SJCRH30 (cell line): ENCODE measurements around the gene NPIPB8. TPM values are rescaled to one million over a fixed set of nuclear protein-coding genes. Genes with fewer than 3 reads are reported as not detected.
"Not testable (repeated sequence)": the region's sequence is repeated elsewhere in the genome, so short reads cannot be mapped to it uniquely, and the experiment has no call there.

ENCODE experiments used
- DNase-seq, 2 experiments: peaks; one replicate each; pipeline ENCODE4 v3.0.0-alpha.2; 2015 to 2020
- H3K27ac ChIP-seq: fragments of 250-450 bp; sonication (Bioruptor Pico); 2 replicates; pipeline ENCODE4 v1.5.1; 2020; ENCODE audit warnings: mild to moderate bottlenecking, moderate library complexity
- H3K27me3 ChIP-seq: fragments of 250-450 bp; sonication (Bioruptor Pico); 2 replicates; pipeline ENCODE4 v1.5.1; 2020; ENCODE audit warnings: mild to moderate bottlenecking, moderate library complexity
- H3K36me3 ChIP-seq: fragments of 250-450 bp; sonication (Bioruptor Pico); 2 replicates; pipeline ENCODE4 v1.5.1; 2020; ENCODE audit warnings: mild to moderate bottlenecking, moderate library complexity
- H3K4me1 ChIP-seq: fragments of 250-450 bp; sonication (Bioruptor Pico); 2 replicates; pipeline ENCODE4 v1.5.1; 2020; ENCODE audit warnings: mild to moderate bottlenecking, moderate library complexity
- H3K4me3 ChIP-seq: fragments of 250-450 bp; sonication (Bioruptor Pico); 2 replicates; pipeline ENCODE4 v1.5.1; 2020; ENCODE audit warnings: mild to moderate bottlenecking, moderate library complexity
- H3K9me3 ChIP-seq: fragments of 250-450 bp; sonication (Bioruptor Pico); replicated peaks from 2 replicates; pipeline ENCODE4 v1.5.1; 2020; ENCODE audit warnings: mild to moderate bottlenecking, moderate library complexity
- total RNA-seq: library from RNA; depleted of rRNA; stranded (reverse); fragments of >200 nt; shearing (Covaris generic); gene quantifications from 2 replicates; pipeline ENCODE4 v1.2.3, GENCODE V29; 2014

The NPIPB8 gene
- total RNA-seq, 1 experiment from 2014 or later: not detected

DNA sequence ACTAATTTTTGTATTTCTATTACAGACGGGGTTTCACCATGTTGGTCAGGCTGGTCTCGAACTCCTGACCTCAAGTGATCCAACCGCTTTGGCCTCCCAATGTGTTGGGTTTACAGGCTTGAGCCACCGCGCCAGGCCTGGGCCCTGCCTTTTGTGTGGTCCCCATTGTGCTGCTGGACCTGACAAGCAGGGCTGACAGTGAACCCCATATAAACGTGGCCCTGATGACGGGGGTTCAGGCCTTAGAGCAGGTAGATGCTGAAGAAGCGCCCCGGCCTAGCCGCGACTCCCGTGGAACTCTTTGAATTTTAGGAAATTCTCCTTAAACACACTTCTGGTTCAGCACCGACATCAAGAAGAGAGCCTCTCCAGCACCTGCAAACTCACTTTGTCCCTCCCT lies 36.3 kb upstream of the NPIPB8 start:
- H3K27ac ChIP-seq, H3K27me3 ChIP-seq, H3K9me3 ChIP-seq, H3K4me3 ChIP-seq, H3K36me3 ChIP-seq, H3K4me1 ChIP-seq, DNase-seq: not testable (repeated sequence)

DNA sequence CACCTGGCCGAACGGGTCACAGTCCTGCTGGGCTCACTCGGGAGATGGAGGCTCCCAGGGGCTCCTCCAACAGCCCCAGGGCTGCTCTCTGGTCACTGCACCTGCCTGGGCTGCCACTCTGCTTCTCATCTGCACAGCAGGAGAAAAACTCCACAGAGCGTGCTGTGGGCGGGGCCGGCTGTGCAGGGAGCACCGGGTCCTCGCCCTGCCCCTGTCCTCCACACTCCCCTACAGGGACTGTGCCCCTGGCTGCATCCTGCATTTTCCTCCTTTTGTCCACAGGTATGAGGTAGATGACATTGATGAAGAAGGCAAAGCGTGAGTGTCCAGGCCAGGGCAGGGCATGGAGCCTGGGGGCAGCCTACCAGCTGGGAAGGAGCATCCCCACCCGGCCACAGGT lies 35.8 kb upstream of the NPIPB8 start:
- H3K27me3 ChIP-seq, DNase-seq, H3K4me1 ChIP-seq, H3K9me3 ChIP-seq, H3K27ac ChIP-seq, H3K36me3 ChIP-seq, H3K4me3 ChIP-seq: not testable (repeated sequence)

DNA sequence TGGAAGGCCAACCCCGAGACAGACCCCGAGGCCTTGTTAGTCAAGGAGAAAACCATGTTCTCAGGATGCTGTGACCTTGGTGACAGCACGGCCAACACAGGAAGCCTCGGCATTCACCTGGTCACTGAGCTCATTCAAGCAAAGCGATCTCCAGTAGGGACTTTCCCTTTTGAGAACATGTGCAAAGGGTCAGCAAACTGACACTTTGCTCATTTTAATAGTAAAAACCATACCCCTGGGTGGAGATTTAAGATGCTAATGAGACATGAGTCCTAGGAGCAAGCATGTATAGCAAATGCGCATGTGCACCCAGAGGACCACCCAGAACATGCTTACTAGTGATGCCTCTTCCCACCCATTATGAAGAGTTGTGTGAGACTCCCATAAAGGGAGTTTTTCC lies 35.3 kb upstream of the NPIPB8 start:
- Histone ChIP-seq H3K36me3 (no peaks in the 10 kb centered on the region), H3K27me3 (no peaks in the 10 kb centered on the region), H3K4me3 (no peak overlapping the region), H3K4me1 (no peaks in the 10 kb centered on the region), H3K27ac (no peak overlapping the region), H3K9me3 (no peaks in the 10 kb centered on the region)
- no peak for DNase-seq

DNA sequence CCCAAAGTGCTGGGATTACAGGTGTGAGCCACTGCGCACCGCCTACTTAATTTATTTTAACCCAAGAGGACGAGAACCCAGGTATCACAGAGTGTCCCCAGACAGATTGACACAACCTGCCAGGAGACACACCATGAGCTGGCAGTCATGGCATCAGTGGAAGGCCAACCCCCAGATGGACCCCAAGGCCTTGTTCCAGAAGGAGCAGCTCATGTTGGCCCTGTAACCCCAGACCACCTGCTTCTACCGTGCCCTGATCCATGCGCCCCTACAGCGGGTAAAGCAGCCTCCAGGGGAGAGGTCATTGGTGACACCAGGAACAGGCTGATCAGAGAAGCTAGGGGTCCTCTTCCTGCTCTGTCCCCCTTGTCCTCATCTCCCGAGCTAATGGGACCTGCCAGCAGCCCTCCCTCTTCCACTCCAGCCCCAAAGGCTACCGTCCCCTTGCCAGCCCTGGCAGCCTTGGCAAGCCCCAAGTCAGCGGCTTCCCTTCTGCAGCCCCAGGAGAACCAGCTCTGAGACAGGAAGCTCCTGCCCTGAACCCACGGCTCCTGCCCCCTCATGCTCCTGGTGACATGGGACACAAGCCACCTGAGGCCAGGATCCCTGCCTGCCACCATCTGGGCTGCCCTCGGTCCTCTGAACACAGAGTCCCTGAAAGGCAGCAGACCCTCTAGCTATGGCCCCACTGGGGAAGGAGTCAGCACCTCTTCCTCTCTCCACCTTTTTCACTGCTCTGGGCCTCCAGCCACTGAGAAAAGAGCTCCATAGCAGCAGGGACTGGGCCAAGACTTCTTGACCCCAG lies 34.3 kb upstream of the NPIPB8 start:
- H3K4me1 ChIP-seq: no peaks in the 10 kb centered on the region
- H3K27ac ChIP-seq: no peak overlapping the region
- H3K36me3 ChIP-seq: no peaks in the 10 kb centered on the region
- H3K4me3 ChIP-seq: no peak overlapping the region
- H3K9me3 ChIP-seq: no peaks in the 10 kb centered on the region
- DNase-seq: no peak
- no peaks in the 10 kb centered on the region for H3K27me3 ChIP-seq

DNA sequence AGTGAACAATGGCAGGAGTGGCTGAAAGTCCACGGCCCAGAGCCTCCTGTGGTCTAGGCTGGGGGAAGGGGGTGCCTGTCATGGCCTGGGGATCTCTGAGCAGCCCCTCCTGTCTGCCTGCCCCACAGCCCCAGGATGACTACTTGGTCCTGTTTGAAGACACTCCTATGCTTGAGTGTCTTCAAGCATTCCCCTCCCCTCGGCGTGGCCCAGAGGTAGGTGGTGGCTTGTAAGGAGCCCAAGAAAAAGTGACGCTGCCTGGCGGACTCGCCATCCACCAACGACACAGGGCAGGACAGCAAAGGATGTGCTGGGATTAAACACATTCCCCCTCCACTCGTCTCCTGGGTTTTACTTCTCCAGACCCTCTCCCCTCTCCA lies 33.7 kb upstream of the NPIPB8 start:
- DNase-seq: no peak
- Histone ChIP-seq H3K9me3 (no peaks in the 10 kb centered on the region), H3K36me3 (no peaks in the 10 kb centered on the region), H3K27me3 (no peaks in the 10 kb centered on the region), H3K4me3 (no peak overlapping the region), H3K4me1 (no peaks in the 10 kb centered on the region), H3K27ac (no peak overlapping the region)

DNA sequence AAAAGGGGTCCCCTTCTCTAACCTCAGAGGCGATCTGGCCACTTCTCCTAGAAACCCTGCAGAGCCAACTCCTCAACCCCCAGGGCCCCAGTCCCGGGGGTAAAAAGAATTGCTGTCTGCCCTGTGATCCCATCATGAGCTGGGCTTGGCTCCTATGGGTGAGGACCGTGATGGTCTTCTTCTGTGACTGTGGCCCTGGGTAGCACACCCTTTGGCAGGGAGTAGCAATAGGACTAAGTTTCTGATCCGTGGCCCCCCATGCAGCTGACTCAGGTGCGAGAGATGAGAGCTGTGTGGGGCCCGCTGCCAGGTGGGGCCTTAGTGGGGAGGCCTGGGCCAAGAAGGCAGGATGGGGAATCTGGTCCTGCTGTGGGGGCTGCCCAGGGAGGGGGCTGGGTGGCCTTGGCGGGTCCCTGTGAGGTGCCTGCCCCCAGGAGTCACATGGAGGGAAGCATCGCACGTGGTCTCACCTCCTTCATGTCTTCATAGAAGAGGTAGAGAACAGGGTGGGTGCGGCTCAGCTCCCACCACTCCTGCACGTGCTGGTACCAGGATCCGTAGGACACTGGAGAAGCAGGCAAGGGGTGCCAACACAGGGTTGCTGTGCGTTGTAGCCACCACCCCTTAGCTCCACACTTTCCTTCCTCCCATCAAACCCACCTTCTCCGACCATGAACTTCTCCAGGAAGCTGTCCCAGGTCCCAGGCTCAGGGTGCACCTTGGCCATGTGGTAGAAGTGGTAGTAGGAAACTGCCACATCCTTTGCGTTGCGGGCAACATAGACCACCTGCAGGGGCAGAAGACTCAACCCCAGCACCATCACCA lies 31.4 kb upstream of the NPIPB8 start:
- no peaks in the 10 kb centered on the region for H3K27me3 ChIP-seq
- H3K4me3 ChIP-seq: no peak overlapping the region
- no peak for DNase-seq

DNA sequence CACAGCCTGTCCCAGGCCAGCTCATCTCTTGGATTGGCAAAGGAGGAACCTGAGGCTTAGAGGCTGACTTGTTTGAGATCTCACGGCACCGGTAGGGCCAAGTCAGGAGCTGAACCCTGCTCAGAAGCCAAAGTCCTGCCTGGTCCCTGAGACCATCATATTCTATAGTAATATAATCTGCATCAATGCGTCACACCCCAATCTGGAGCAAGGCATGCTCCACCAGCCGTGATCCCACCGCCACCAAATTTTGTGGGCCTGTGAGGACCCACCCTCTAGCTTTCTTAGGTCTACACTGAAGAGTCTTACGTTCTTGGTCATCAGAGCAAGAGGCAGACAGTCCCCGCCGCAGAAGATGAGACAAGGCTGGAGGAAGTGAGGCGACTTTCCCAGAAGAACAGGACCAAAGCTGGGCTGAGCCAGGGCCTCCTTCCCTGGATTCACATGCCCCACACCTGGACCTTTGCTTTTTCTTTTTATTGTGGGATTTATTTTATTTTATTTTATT lies 30.7 kb upstream of the NPIPB8 start:
- Histone ChIP-seq H3K4me1 (no peaks in the 10 kb centered on the region), H3K9me3 (no peaks in the 10 kb centered on the region), H3K4me3 (no peak overlapping the region), H3K27me3 (no peaks in the 10 kb centered on the region), H3K27ac (no peak overlapping the region), H3K36me3 (no peaks in the 10 kb centered on the region)
- DNase-seq: no peak

More for the DNA sequence above, 31.4 kb upstream of the NPIPB8 start:
- Histone ChIP-seq H3K27ac (no peak overlapping the region), H3K9me3 (no peaks in the 10 kb centered on the region), H3K4me1 (no peaks in the 10 kb centered on the region), H3K36me3 (no peaks in the 10 kb centered on the region)

DNA sequence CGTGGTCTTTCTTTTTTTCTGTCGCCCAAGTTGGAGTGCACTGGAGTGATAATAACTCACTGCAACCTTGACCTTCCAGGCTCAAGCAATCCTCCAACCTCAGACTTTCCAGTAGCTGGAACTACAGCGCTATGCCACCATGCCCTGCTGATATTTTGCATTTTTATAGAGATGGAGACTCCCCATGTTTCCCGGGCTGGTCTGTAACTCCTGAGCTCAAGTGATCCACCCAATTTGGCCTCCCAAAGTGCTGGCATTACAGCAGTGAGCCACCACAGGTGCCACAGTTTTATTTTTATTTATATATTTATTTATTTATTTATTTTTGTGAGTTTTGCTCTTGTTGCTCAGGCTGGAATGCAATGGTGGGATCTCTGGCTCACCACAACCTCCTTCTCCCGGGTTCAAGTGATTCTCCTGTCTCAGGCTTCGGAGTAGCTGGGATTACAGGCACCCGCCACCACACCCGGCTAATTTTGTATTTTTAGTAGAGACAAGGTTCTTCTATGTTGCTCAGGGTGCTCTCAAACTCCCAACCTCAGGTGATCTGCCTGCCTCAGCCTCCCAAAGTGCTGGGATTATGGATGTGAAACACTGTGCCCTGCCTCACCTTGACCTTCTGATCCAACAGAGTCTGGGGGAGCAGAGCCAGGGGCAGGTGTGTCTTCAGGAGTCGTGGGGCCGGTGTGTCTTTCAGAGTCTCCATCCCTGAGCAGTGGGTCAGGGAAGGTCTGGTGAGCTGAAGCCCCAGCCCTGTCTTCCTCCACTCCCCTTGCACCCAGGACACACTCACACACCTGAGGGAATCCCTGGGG lies 30.0 kb upstream of the NPIPB8 start:
- not testable (repeated sequence) for H3K36me3 ChIP-seq, H3K4me3 ChIP-seq, H3K9me3 ChIP-seq, DNase-seq, H3K27ac ChIP-seq, H3K4me1 ChIP-seq, H3K27me3 ChIP-seq

DNA sequence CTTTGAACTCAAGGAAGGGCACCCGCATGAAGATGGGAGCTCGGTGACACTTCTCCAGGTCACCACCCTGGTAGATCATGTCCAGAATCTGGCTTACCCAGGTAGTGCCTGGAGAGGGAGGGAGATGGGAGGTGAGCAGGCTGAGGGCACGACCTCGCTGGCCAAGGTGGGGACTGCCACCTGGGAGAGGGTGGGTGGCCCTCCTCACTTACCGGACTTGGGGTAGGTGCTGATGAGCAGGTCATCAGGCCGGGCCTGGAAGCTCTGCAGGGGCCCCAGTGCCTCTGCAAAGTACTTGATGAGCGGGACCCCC lies 29.4 kb upstream of the NPIPB8 start:
- H3K36me3 ChIP-seq, H3K27ac ChIP-seq, H3K27me3 ChIP-seq, DNase-seq, H3K9me3 ChIP-seq, H3K4me1 ChIP-seq, H3K4me3 ChIP-seq: not testable (repeated sequence)

DNA sequence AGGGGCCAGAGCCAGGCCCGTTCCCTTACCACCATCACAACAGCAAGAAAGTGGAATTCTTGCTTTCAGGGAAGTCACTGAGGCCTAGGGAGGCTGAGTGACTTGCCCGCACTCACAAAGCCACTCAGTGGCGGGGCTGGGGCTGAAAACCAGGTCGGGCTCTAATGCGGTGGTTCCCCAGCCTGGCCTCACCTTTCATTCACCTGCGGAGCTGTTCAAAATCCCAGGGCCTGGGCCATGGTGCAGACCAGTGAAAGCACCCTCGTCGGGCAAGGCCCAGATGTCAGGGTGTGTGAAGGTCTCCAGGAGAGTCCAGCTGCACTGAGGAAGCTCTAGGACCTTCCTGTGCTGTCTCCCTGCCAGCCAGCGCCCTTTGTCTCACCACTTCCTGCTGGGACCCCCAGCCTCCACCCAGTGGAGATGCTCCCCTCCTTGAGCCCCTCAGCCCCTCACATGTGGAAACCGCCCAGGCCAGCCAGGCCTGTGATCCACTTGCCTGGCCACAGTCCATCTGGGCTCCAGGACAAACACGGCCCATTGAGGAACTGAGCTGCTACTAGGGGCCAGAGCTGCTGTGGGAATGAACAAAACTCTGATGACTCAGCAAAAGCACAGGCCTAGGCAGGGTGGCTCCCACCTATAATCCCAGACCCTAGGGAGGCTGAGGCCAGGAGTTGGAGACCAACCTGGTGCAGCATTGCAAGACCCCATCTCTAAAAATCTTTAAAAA lies 28.8 kb upstream of the NPIPB8 start:
- not testable (repeated sequence) for H3K4me3 ChIP-seq, H3K27ac ChIP-seq, H3K36me3 ChIP-seq, H3K4me1 ChIP-seq, H3K9me3 ChIP-seq, DNase-seq, H3K27me3 ChIP-seq

DNA sequence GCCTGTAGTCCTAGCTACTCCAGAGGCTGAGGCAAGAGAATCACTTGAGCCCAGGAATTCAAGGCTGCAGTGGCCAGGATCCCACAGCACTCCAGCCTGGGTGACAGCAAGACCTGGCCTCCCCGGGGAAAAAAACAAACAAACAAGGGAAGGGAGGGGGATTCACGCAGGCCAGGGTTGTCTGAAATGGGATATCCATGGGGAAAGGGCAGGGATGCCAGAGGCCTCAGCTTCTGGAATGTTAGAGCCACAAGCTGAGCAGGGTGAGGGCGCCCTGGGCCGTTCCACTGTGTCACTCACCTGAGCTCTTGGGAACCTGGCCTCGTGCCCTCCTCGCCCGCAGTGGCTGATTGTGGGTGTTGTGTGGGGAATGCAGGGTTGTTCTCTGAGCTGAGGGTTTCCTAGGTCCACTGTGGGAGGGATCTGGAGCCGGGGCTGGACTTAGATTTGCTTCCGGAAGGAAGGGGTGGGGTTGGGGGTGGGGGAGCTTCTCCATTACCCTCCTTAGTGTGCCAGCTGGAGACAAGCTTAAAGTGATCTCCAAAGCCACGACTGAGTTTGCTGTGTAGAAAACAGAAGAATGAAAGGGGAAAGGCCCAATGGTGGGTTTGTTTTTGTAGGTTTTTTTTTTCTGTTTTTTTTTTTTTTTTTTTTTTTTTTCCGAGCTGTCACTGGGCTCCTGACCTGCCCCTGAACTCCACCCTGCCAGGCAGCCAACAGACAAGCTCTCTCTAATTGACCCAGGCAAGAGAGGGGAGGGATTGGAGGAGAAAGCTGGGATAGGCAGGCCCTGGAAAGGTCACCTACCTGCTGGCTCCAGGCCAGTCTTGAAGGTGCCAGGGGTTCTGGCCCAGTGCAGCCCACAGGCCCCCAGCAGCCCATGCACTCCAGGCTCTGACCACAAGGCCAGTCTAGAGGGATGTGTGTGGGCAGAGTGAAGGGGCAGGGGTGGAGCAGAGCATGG lies 28.0 kb upstream of the NPIPB8 start, which contains the start of gene SULT1A1:
TSS of gene SULT1A1 (minus strand) at position 414 of the 964 bp plus-strand sequence. CDS start 1,189 bp downstream, outside the sequence.
- H3K9me3 ChIP-seq: no peaks in the 10 kb centered on the region
- no peaks in the 10 kb centered on the region for H3K27me3 ChIP-seq
- no peak within 1 kb of the TSS for H3K27ac ChIP-seq
- H3K4me3 ChIP-seq: no peak within 1 kb of the TSS; the same call in 1 of the 2 replicates
- no peaks in the 10 kb centered on the region for H3K36me3 ChIP-seq
- no peaks in the 10 kb centered on the region for H3K4me1 ChIP-seq
- peak in 1 of 2 experiments; percentile 33 for DNase-seq

DNA sequence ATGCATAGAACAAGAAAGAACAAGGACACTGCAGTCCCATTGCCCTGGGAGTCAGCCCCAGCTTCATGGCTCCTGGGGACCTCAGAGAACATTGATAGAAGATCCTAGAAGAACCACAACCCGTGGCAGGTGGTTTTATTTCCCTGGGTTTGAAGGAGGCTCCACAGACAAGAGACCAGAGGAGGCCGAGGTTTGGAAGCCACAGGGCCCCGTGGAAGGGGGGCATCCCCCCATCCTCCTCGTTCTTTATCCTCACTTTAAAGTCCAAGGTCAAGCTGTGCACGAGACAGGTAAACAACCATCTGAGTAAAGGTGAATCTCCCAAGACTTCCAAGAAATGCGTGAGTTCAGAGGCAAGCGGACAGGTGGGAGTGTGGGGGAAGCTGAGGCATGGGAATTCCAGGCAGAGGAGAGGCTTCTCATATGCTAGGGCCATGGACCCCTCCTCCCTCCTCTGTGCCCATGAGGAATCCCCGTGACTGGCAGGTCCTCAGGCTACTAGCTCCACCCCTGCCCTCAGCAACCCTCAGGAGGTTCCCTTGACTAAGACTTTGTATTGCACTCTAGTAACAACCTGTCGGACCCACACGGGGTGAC lies 27.2 kb upstream of the NPIPB8 start:
- no peaks in the 10 kb centered on the region for H3K36me3 ChIP-seq
- no peaks in the 10 kb centered on the region for H3K4me1 ChIP-seq
- no peak overlapping the region for H3K27ac ChIP-seq
- no peaks in the 10 kb centered on the region for H3K9me3 ChIP-seq
- no peak overlapping the region for H3K4me3 ChIP-seq
- no peak for DNase-seq
- no peaks in the 10 kb centered on the region for H3K27me3 ChIP-seq
